Esophagus muscularis mucosa (tissue), 3 donors: ENCODE data around the gene ARHGAP6.

Experiments used
- CTCF ChIP-seq, 3 experiments: fragments of 200-600 bp in 2 of 3; fragments of 450-650 bp in 1 of 3; sonication (generic) in 2 of 3; IDR thresholded peaks; one replicate each; pipeline ENCODE4 v1.5.1; 2017 to 2019; ENCODE audit warnings: antibody characterized with exemption in 3 of 3, mild to moderate bottlenecking in 2 of 3, moderate library complexity in 1 of 3
- POLR2A ChIP-seq: fragments of 450-650 bp; IDR thresholded peaks from one replicate; pipeline ENCODE4 v1.6.1; 2017; ENCODE audit warnings: antibody characterized with exemption, moderate library complexity, mild to moderate bottlenecking, low read depth

GRCh38 chrX:11611965-11612364 is 53.8 kb downstream of the ARHGAP6 start:
- TF ChIP-seq CTCF (IDR thresholded peaks at IDR 0.05) (no peak), POLR2A (no peak)
